H1 (cell line): ENCODE results near the gene CACNA1D. TPM values are rescaled to one million over a fixed set of nuclear protein-coding genes. Genes with fewer than 3 reads are reported as not detected.

ENCODE experiments used
- CTCF ChIA-PET: fragments of 300-600 bp; sonication (Branson Sonifier 250); formaldehyde crosslinking; loops from one replicate; lab custom pipeline; 2021; ENCODE audit not compliant: partially characterized antibody; lab: Charles Lee
- POLR2A ChIA-PET: fragments of 300-600 bp; sonication (Branson Sonifier 250); formaldehyde crosslinking; loops from one replicate; lab custom pipeline; 2021; ENCODE audit warnings: inconsistent platforms; ENCODE audit not compliant: partially characterized antibody; lab: Charles Lee
- DNase-seq, 2 experiments: peaks; one replicate each; pipeline versions ENCODE4 v3.0.0 to v3.0.0-alpha.2; 2010 to 2022; ENCODE audit warnings: low spot score in 2 of 2, low read depth in 1 of 2, mixed read lengths in 1 of 2
- FAIRE-seq: peaks from 2 replicates; lab custom pipeline; 2011; peaks lifted over from hg19 to GRCh38; lab: Jason Lieb, UNC
- H2AFZ ChIP-seq: 2 replicates; pipeline ENCODE4 v1.8.1; 2012; ENCODE audit warnings: low read length, inconsistent platforms
- H2AK5ac ChIP-seq: 2 replicates; pipeline ENCODE4 v1.6.1; 2013; ENCODE audit warnings: low read depth, low read length
- H2BK120ac ChIP-seq: replicated peaks from 2 replicates; pipeline ENCODE3; 2013; ENCODE audit warnings: low read depth, low read length, inconsistent platforms
- H2BK12ac ChIP-seq: 2 replicates; pipeline ENCODE4 v1.6.1; 2013; ENCODE audit warnings: low read depth, low read length
- H2BK15ac ChIP-seq: 2 replicates; pipeline ENCODE4 v1.6.1; 2013; ENCODE audit warnings: low read length
- H2BK20ac ChIP-seq: 2 replicates; pipeline ENCODE4 v1.6.1; 2013; ENCODE audit warnings: low read length
- H2BK5ac ChIP-seq: 2 replicates; pipeline ENCODE4 v1.6.1; 2013; ENCODE audit warnings: low read depth, low read length
- H3K14ac ChIP-seq: 2 replicates; pipeline ENCODE4 v1.6.1; 2013; ENCODE audit warnings: inconsistent platforms; ENCODE audit not compliant: insufficient read length
- H3K18ac ChIP-seq: 2 replicates; pipeline ENCODE4 v1.6.1; 2013; ENCODE audit warnings: low read length; ENCODE audit errors: extremely low read depth
- H3K23ac ChIP-seq: 2 replicates; pipeline ENCODE4 v1.6.1; 2013; ENCODE audit warnings: inconsistent platforms; ENCODE audit not compliant: insufficient read length
- H3K23me2 ChIP-seq: 2 replicates; pipeline ENCODE4 v1.6.1; 2013; ENCODE audit warnings: low read depth, low read length
- H3K27ac ChIP-seq: 2 replicates; pipeline ENCODE4 v1.6.1; 2011; ENCODE audit warnings: low read depth, low read length, inconsistent platforms
- H3K27me3 ChIP-seq, 4 experiments: replicated peaks in 1 of 4; 1 replicate in 1 of 4; 2 replicates in 3 of 4; pipeline versions ENCODE4 v1.6.1 to v1.8.1; 2011 to 2013; ENCODE audit warnings: low read length in 3 of 4, mild to moderate bottlenecking in 3 of 4, inconsistent platforms in 2 of 4, mixed read lengths in 2 of 4, moderate library complexity in 1 of 4; ENCODE audit not compliant: control insufficient read depth in 3 of 4, insufficient read depth in 3 of 4; ENCODE audit errors: extremely low read depth in 1 of 4
- H3K36me3 ChIP-seq, 4 experiments: 2 replicates each; pipeline versions ENCODE4 v1.6.1 to v1.8.1; 2011 to 2013; ENCODE audit warnings: mild to moderate bottlenecking in 4 of 4, low read length in 3 of 4, moderate library complexity in 2 of 4, control low read depth in 1 of 4, inconsistent platforms in 1 of 4; ENCODE audit not compliant: insufficient read depth in 4 of 4, control insufficient read depth in 2 of 4
- H3K4ac ChIP-seq: replicated peaks from 2 replicates; pipeline ENCODE3; 2013; ENCODE audit warnings: low read length, low read depth, mixed read lengths, inconsistent platforms; ENCODE audit not compliant: insufficient read length
- H3K4me1 ChIP-seq, 4 experiments: replicated peaks in 1 of 4; 1 replicate in 1 of 4; 2 replicates in 3 of 4; pipeline versions ENCODE4 v1.6.1 to v1.8.1; 2011 to 2013; ENCODE audit warnings: low read length in 3 of 4, inconsistent platforms in 2 of 4, mixed read lengths in 1 of 4; ENCODE audit not compliant: insufficient read depth in 4 of 4, control insufficient read depth in 3 of 4
- H3K4me2 ChIP-seq, 2 experiments: 2 replicates each; pipeline versions ENCODE4 v1.6.1 to v1.8.1; 2011 to 2013; ENCODE audit warnings: low read depth in 2 of 2, low read length in 2 of 2, control low read depth in 1 of 2, inconsistent platforms in 1 of 2, mild to moderate bottlenecking in 1 of 2; ENCODE audit not compliant: insufficient read depth in 1 of 2
- H3K4me3 ChIP-seq, 4 experiments: fragments of 200-600, 300-600 bp in 1 of 4; sonication (generic), shearing (Covaris generic), sonication (Bioruptor Twin) in 1 of 4; 2 replicates each; pipeline versions ENCODE4 v1.5.1 to v1.8.1; 2011 to 2016; ENCODE audit warnings: low read length in 4 of 4, low read depth in 3 of 4, control low read depth in 2 of 4, inconsistent platforms in 2 of 4, mild to moderate bottlenecking in 2 of 4, mixed read lengths in 1 of 4, moderate library complexity in 1 of 4; ENCODE audit not compliant: insufficient read depth in 2 of 4; ENCODE audit errors: extremely low read depth in 1 of 4
- H3K56ac ChIP-seq: replicated peaks from 2 replicates; pipeline ENCODE3; 2013; ENCODE audit warnings: low read depth, mild to moderate bottlenecking, mixed read lengths, low read length, inconsistent platforms; ENCODE audit not compliant: insufficient read length
- H3K79me1 ChIP-seq: 2 replicates; pipeline ENCODE4 v1.6.1; 2013; ENCODE audit warnings: low read depth, low read length, control low read depth
- H3K79me2 ChIP-seq, 2 experiments: 2 replicates each; pipeline versions ENCODE4 v1.6.1 to v1.8.1; 2012 to 2013; ENCODE audit warnings: low read length in 2 of 2, mild to moderate bottlenecking in 2 of 2, inconsistent platforms in 1 of 2; ENCODE audit not compliant: insufficient read depth in 2 of 2, control insufficient read depth in 1 of 2
- H3K9ac ChIP-seq, 4 experiments: replicated peaks in 1 of 4; 1 replicate in 1 of 4; 2 replicates in 3 of 4; pipeline versions ENCODE4 v1.6.1 to v1.8.1; 2011 to 2013; ENCODE audit warnings: low read depth in 3 of 4, low read length in 3 of 4, control low read depth in 2 of 4, mild to moderate bottlenecking in 2 of 4, moderate library complexity in 2 of 4, inconsistent platforms in 1 of 4; ENCODE audit errors: extremely low read depth in 1 of 4
- H3K9me3 ChIP-seq, 2 experiments: 2 replicates each; pipeline versions ENCODE4 v1.6.1 to v1.8.1; 2012 to 2013; ENCODE audit warnings: mild to moderate bottlenecking in 2 of 2, moderate library complexity in 2 of 2, control low read depth in 1 of 2, inconsistent platforms in 1 of 2, low read depth in 1 of 2, low read length in 1 of 2, mixed read lengths in 1 of 2; ENCODE audit not compliant: insufficient read depth in 2 of 2
- H4K20me1 ChIP-seq, 2 experiments: replicated peaks in 1 of 2; 2 replicates each; pipeline versions ENCODE3 to v1.8.1; 2011 to 2013; ENCODE audit warnings: inconsistent platforms in 2 of 2, low read length in 2 of 2, mild to moderate bottlenecking in 1 of 2; ENCODE audit not compliant: insufficient read depth in 2 of 2, control insufficient read depth in 1 of 2
- H4K5ac ChIP-seq: 2 replicates; pipeline ENCODE4 v1.6.1; 2013; ENCODE audit warnings: low read length, low read depth, mixed read lengths, inconsistent platforms; ENCODE audit not compliant: insufficient read length
- H4K8ac ChIP-seq: 2 replicates; pipeline ENCODE4 v1.8.0; 2013; ENCODE audit warnings: mild to moderate bottlenecking, moderate library complexity, low read length, inconsistent platforms; ENCODE audit not compliant: insufficient read depth; ENCODE audit errors: extremely low read depth
- H4K91ac ChIP-seq: replicated peaks from 2 replicates; pipeline ENCODE3; 2013; ENCODE audit warnings: low read length, mixed read lengths, inconsistent platforms; ENCODE audit not compliant: insufficient read length
- ATF3 ChIP-seq: IDR thresholded peaks from 2 replicates; pipeline ENCODE4 v1.6.1; 2011; ENCODE audit warnings: low read depth, mild to moderate bottlenecking, low read length; ENCODE audit not compliant: insufficient read depth
- CTBP2 ChIP-seq: IDR thresholded peaks from 2 replicates; pipeline ENCODE4 v1.7.0; 2011; ENCODE audit warnings: borderline replicate concordance, mild to moderate bottlenecking, moderate library complexity, mixed read lengths, low read length; ENCODE audit not compliant: insufficient read depth, insufficient read length
- CTCF ChIP-seq, 3 experiments: IDR thresholded peaks; 1 replicate in 2 of 3; 2 replicates in 1 of 3; pipeline versions ENCODE4 v1.5.1 to v1.6.1; 2011; ENCODE audit warnings: low read length in 3 of 3, mild to moderate bottlenecking in 3 of 3, inconsistent platforms in 2 of 3, low read depth in 1 of 3, moderate library complexity in 1 of 3; ENCODE audit not compliant: insufficient read depth in 1 of 3; ENCODE audit errors: control extremely low read depth in 1 of 3
- EGR1 ChIP-seq: IDR thresholded peaks from 2 replicates; pipeline ENCODE4 v1.6.1; 2011; ENCODE audit warnings: low read depth, low read length, borderline replicate concordance
- EP300 ChIP-seq, 2 experiments: IDR thresholded peaks; 1 replicate in 1 of 2; 2 replicates in 1 of 2; pipeline ENCODE4 v1.6.1; 2011 to 2012; ENCODE audit warnings: low read depth in 2 of 2, low read length in 2 of 2, mild to moderate bottlenecking in 2 of 2, borderline replicate concordance in 1 of 2, inconsistent platforms in 1 of 2, moderate library complexity in 1 of 2
- FOSL1 ChIP-seq: IDR thresholded peaks from 2 replicates; pipeline ENCODE4 v1.6.1; 2011; ENCODE audit warnings: mild to moderate bottlenecking, low read depth, low read length, moderate library complexity; ENCODE audit not compliant: insufficient read depth
- JUND ChIP-seq: IDR thresholded peaks from 2 replicates; pipeline ENCODE4 v1.6.1; 2011; ENCODE audit warnings: mild to moderate bottlenecking, improper control_type of control experiment, low read length
- POLR2A ChIP-seq, 2 experiments: IDR thresholded peaks; 1 replicate in 1 of 2; 2 replicates in 1 of 2; pipeline ENCODE4 v1.6.1; 2011; ENCODE audit warnings: low read depth in 2 of 2, low read length in 2 of 2, mild to moderate bottlenecking in 2 of 2; ENCODE audit errors: control extremely low read depth in 1 of 2
- TAF7 ChIP-seq: optimal IDR thresholded peaks from 2 replicates; pipeline ENCODE3; 2011; ENCODE audit warnings: low read depth, mild to moderate bottlenecking, inconsistent platforms, low read length, moderate library complexity, borderline replicate concordance
- TCF12 ChIP-seq: IDR thresholded peaks from 2 replicates; pipeline ENCODE4 v1.6.1; 2011; ENCODE audit warnings: low read depth, mild to moderate bottlenecking, low read length
- TEAD4 ChIP-seq: IDR thresholded peaks from 2 replicates; pipeline ENCODE4 v1.6.1; 2012; ENCODE audit warnings: low read depth, low read length, inconsistent platforms, mixed read lengths
- WGBS, 2 experiments: shearing (Covaris generic) in 1 of 2; methylation state at CpG; one replicate each; pipeline versions ENCODE4 v1.1.6 to v1.1.7; 2013 to 2015; ENCODE audit warnings: low lambda C conversion rate in 2 of 2, mixed read lengths in 2 of 2, inconsistent platforms in 1 of 2, low coverage in 1 of 2, missing lambda C conversion rate in 1 of 2; ENCODE audit not compliant: insufficient replicate concordance in 2 of 2, insufficient coverage in 1 of 2, insufficient read length in 1 of 2; ENCODE audit errors: extremely low coverage in 1 of 2, missing lambda C conversion rate in 1 of 2; 5-methylcytosine and 5-hydroxymethylcytosine counted together
- polyA plus RNA-seq, 7 experiments: library from polyadenylated mRNA; depleted of rRNA in 3 of 7; stranded (reverse) in 5 of 7; unstranded in 2 of 7; fragments of >200 nt in 5 of 7; fragments of 200-250 nt in 2 of 7; gene quantifications; 1 replicate in 5 of 7; 2 replicates in 1 of 7; 4 replicates in 1 of 7; pipeline versions ENCODE4 v1.2.1 to v1.2.3, GENCODE V29; 2011 to 2013; ENCODE audit warnings: missing spikeins in 2 of 7, mixed read lengths in 2 of 7
- total RNA-seq: library from RNA; stranded (reverse); fragmentation: NEBNext Ultra II Directional; extraction: Animal tissue kit (Norgen Biotek cat#: 25700); gene quantifications from 2 replicates; pipeline ENCODE4 v1.2.1, GENCODE V29; 2021

CACNA1D gene
- total and polyA plus RNA-seq, 2 of the 8 experiments (the other 6 are each of a cell fraction or from before 2014, with no cell fraction given), result 2.0 to 2.9 TPM

- H2AK5ac ChIP-seq, result no peak overlapping the region
- no peaks in the 10 kb centered on the region for H3K9me3 ChIP-seq
- no peak overlapping the region for H3K9ac ChIP-seq
- no peak overlapping the region for H3K4ac ChIP-seq
- H2BK120ac ChIP-seq, result no peak overlapping the region
- CTCF ChIA-PET, result interaction anchor here (1.1 to 1.4 kb wide), 2 partner anchors 13 to 35 kb away, joined by 4 read pairs; no protein-coding TSS in a partner anchor
- H3K18ac ChIP-seq, result no peak overlapping the region
- H3K4me1 ChIP-seq, result no peaks in the 10 kb centered on the region
- H2BK5ac ChIP-seq, result no peak overlapping the region
- no peak overlapping the region for H3K4me2 ChIP-seq
- H2BK20ac ChIP-seq, result no peak overlapping the region
- no peak overlapping the region for H4K5ac ChIP-seq
- FAIRE-seq (no peak), DNase-seq (no peak)
- POLR2A ChIA-PET, result no interaction called here
- H3K23me2 ChIP-seq, result peaks cover 3% of the 10 kb centered on the region; the same call in 1 of the 2 replicates
- no peaks in the 10 kb centered on the region for H3K36me3 ChIP-seq
- H3K14ac ChIP-seq, result no peak overlapping the region
- no peak overlapping the region for H2BK12ac ChIP-seq
- H3K79me1 ChIP-seq, result no peaks in the 10 kb centered on the region
- no peak overlapping the region for H2BK15ac ChIP-seq
- no peak overlapping the region for H3K23ac ChIP-seq
- no peak overlapping the region for H3K27ac ChIP-seq
- H2AFZ ChIP-seq, result no peak overlapping the region
- H4K20me1 ChIP-seq, result no peaks in the 10 kb centered on the region
- WGBS, 2 experiments, result 82% methylated on average over 8 of the region's 8 CpGs; no CpG with 5 or more reads in 1 of the 2 experiments
- H3K56ac ChIP-seq, result no peak overlapping the region
- no peaks in the 10 kb centered on the region for H3K27me3 ChIP-seq
- H4K91ac ChIP-seq, result no peak overlapping the region
- H4K8ac ChIP-seq, result no peak overlapping the region
- no peak overlapping the region for H3K4me3 ChIP-seq
- no peaks in the 10 kb centered on the region for H3K79me2 ChIP-seq
- TF ChIP-seq TCF12, result no peak
- no peak for TF ChIP-seq EGR1
- TF ChIP-seq CTBP2, result no peak
- TF ChIP-seq TEAD4, result no peak
- TF ChIP-seq CTCF (IDR thresholded peaks at IDR 0.05; ENCODE audit: control extremely low read depth in 1 of 3, insufficient read depth in 1 of 3, low read depth in 1 of 3, low read length in 3 of 3), result no peak
- TF ChIP-seq POLR2A (IDR thresholded peaks at IDR 0.05; ENCODE audit: control extremely low read depth in 1 of 2, low read depth in 2 of 2, low read length in 2 of 2), result no peak
- TF ChIP-seq FOSL1, result no peak
- no peak for TF ChIP-seq ATF3
- TF ChIP-seq JUND, result no peak
- no peak for TF ChIP-seq EP300 (IDR thresholded peaks at IDR 0.05; ENCODE audit: borderline replicate concordance in 1 of 2, low read depth in 2 of 2, low read length in 2 of 2)
- TF ChIP-seq TAF7, result no peak
Measured at GRCh38 chr3:53674582-53674981, 180.2 kb downstream of the CACNA1D start.
